IMR-90 (cell line): ENCODE results near the gene SLIT3. TPM values are rescaled to one million over a fixed set of nuclear protein-coding genes. Genes with fewer than 3 reads are reported as not detected.

Experiments used
- ATAC-seq: fragments of 200-7000 bp; cut with Tn5 transposase; 2 replicates; pipeline ENCODE4 v1.9.1; 2020; ENCODE audit warnings: low read depth, mild to moderate bottlenecking, moderate library complexity
- BruUV-seq: library from RNA; stranded (reverse); fragments of 400-500 nt; replicated peaks from 2 replicates; lab custom pipeline; 2021; lab: Mats Ljungman, UMichigan
- CTCF ChIA-PET: fragments of 300-600 bp; formaldehyde crosslinking; extraction: SDS; loops from one replicate; lab custom pipeline; 2021; ENCODE audit warnings: antibody characterized with exemption; lab: Yijun Ruan, JAX
- POLR2A ChIA-PET: fragments of 300-600 bp; sonication (Branson Sonifier 250); formaldehyde crosslinking; loops from one replicate; lab custom pipeline; 2022; ENCODE audit warnings: antibody characterized with exemption; ENCODE audit not compliant: unreplicated experiment; lab: Charles Lee
- DNase-seq: peaks from one replicate; pipeline ENCODE4 v3.0.0; 2013
- H2AFZ ChIP-seq: replicated peaks from 2 replicates; pipeline ENCODE3; 2013; ENCODE audit warnings: low read length, mild to moderate bottlenecking; ENCODE audit not compliant: poor library complexity
- H2AK5ac ChIP-seq: 2 replicates; pipeline ENCODE4 v1.6.1; 2013; ENCODE audit warnings: low read depth, low read length, inconsistent platforms
- H2AK9ac ChIP-seq: replicated peaks from 2 replicates; pipeline ENCODE3; 2013; ENCODE audit warnings: mild to moderate bottlenecking, low read depth, low read length, moderate library complexity; ENCODE audit not compliant: poor library complexity
- H2BK120ac ChIP-seq: 2 replicates; pipeline ENCODE4 v1.6.1; 2013; ENCODE audit warnings: low read depth, low read length, inconsistent platforms
- H2BK15ac ChIP-seq: 3 replicates; pipeline ENCODE4 v1.6.1; 2013; ENCODE audit warnings: low read depth, low read length, inconsistent platforms
- H2BK20ac ChIP-seq: 2 replicates; pipeline ENCODE4 v1.6.1; 2013; ENCODE audit warnings: low read depth, mild to moderate bottlenecking, inconsistent platforms, low read length, moderate library complexity
- H2BK5ac ChIP-seq: 2 replicates; pipeline ENCODE4 v1.6.1; 2013; ENCODE audit warnings: mild to moderate bottlenecking, low read depth, low read length, inconsistent platforms; ENCODE audit not compliant: poor library complexity, severe bottlenecking
- H3K14ac ChIP-seq: replicated peaks from 2 replicates; pipeline ENCODE4 v1.6.1; 2013; ENCODE audit warnings: low read depth, low read length, inconsistent platforms
- H3K18ac ChIP-seq: 2 replicates; pipeline ENCODE4 v1.6.1; 2013; ENCODE audit warnings: low read depth, low read length, control low read depth
- H3K23ac ChIP-seq: 2 replicates; pipeline ENCODE4 v1.6.1; 2013; ENCODE audit warnings: low read depth, low read length, inconsistent platforms
- H3K27ac ChIP-seq: 2 replicates; pipeline ENCODE4 v1.5.1; 2013; ENCODE audit warnings: mild to moderate bottlenecking, control low read depth, low read length; ENCODE audit not compliant: insufficient read depth
- H3K27me3 ChIP-seq: 2 replicates; pipeline ENCODE4 v1.6.1; 2013; ENCODE audit warnings: low read length; ENCODE audit not compliant: control insufficient read depth, insufficient read depth
- H3K36me3 ChIP-seq: 2 replicates; pipeline ENCODE4 v1.6.1; 2013; ENCODE audit warnings: low read length, mixed read lengths; ENCODE audit not compliant: control insufficient read depth, insufficient read depth
- H3K4ac ChIP-seq: 2 replicates; pipeline ENCODE4 v1.6.1; 2013; ENCODE audit warnings: low read depth, low read length, inconsistent platforms
- H3K4me1 ChIP-seq: 2 replicates; pipeline ENCODE4 v1.6.1; 2013; ENCODE audit warnings: low read length, mixed read lengths; ENCODE audit not compliant: control insufficient read depth, insufficient read depth
- H3K4me2 ChIP-seq: 2 replicates; pipeline ENCODE4 v1.6.1; 2013; ENCODE audit warnings: low read depth, mild to moderate bottlenecking, control low read depth, low read length, moderate library complexity
- H3K4me3 ChIP-seq: 2 replicates; pipeline ENCODE4 v1.5.1; 2013; ENCODE audit warnings: low read depth, mild to moderate bottlenecking, control low read depth, low read length, moderate library complexity; ENCODE audit not compliant: insufficient read depth
- H3K56ac ChIP-seq: 2 replicates; pipeline ENCODE4 v1.6.1; 2013; ENCODE audit warnings: low read length, inconsistent platforms; ENCODE audit not compliant: insufficient read depth; ENCODE audit errors: extremely low read depth
- H3K79me1 ChIP-seq, 2 experiments: 2 replicates each; pipeline ENCODE4 v1.6.1; 2013; ENCODE audit warnings: low read length in 2 of 2, inconsistent platforms in 1 of 2, low read depth in 1 of 2
- H3K9ac ChIP-seq: 2 replicates; pipeline ENCODE4 v1.6.1; 2013; ENCODE audit warnings: low read depth, low read length, control low read depth
- H3K9me1 ChIP-seq: 2 replicates; pipeline ENCODE4 v1.6.1; 2013; ENCODE audit warnings: low read length, inconsistent platforms; ENCODE audit not compliant: insufficient read depth
- H3K9me3 ChIP-seq: 2 replicates; pipeline ENCODE4 v1.6.1; 2013; ENCODE audit warnings: low read length; ENCODE audit not compliant: control insufficient read depth, insufficient read depth
- H4K20me1 ChIP-seq: 2 replicates; pipeline ENCODE4 v1.6.1; 2013; ENCODE audit warnings: low read length, inconsistent platforms; ENCODE audit not compliant: insufficient read depth
- H4K5ac ChIP-seq: 2 replicates; pipeline ENCODE4 v1.6.1; 2013; ENCODE audit warnings: mild to moderate bottlenecking, low read depth, low read length, control low read depth
- H4K8ac ChIP-seq, 2 experiments: 2 replicates each; pipeline ENCODE4 v1.6.1; 2013; ENCODE audit warnings: low read depth in 2 of 2, low read length in 2 of 2, control low read depth in 1 of 2, inconsistent platforms in 1 of 2
- H4K91ac ChIP-seq: 2 replicates; pipeline ENCODE4 v1.6.1; 2013; ENCODE audit warnings: low read depth, low read length, inconsistent platforms; ENCODE audit not compliant: insufficient read depth
- MAZ ChIP-seq: IDR thresholded peaks from 2 replicates; pipeline ENCODE4 v1.6.1; 2012; ENCODE audit warnings: low read depth, mild to moderate bottlenecking, low read length, improper control_type of control experiment, moderate library complexity, borderline replicate concordance
- NFE2L2 ChIP-seq: fragments of 150-350 bp; IDR thresholded peaks from 2 replicates; pipeline ENCODE4 v1.6.1; 2016; ENCODE audit warnings: low read depth, mild to moderate bottlenecking, low read length
- POLR2A ChIP-seq: IDR thresholded peaks from 2 replicates; pipeline ENCODE4 v1.6.1; 2012; ENCODE audit warnings: mild to moderate bottlenecking, low read depth, low read length
- RAD21 ChIP-seq: IDR thresholded peaks from 2 replicates; pipeline ENCODE4 v1.6.1; 2012; ENCODE audit warnings: low read length, improper control_type of control experiment
- RFX5 ChIP-seq: IDR thresholded peaks from 2 replicates; pipeline ENCODE4 v1.8.0; 2012; ENCODE audit warnings: low read depth, mild to moderate bottlenecking, low read length, moderate library complexity
- WGBS, 2 experiments: methylation state at CpG; one replicate each; pipeline versions ENCODE4 v1.1.5 to v1.1.7; 2013; ENCODE audit warnings: missing lambda C conversion rate in 2 of 2; ENCODE audit not compliant: insufficient read length in 1 of 2; ENCODE audit errors: extremely low coverage in 2 of 2; 5-methylcytosine and 5-hydroxymethylcytosine counted together
- dilution Hi-C: fragments of 300-500 bp; cut with HindIII; formaldehyde crosslinking; loops from one replicate; pipeline ENCODE4 v1.14.3; 2018; ENCODE audit warnings: low sequenced_read_pairs; ENCODE audit not compliant: unreplicated experiment
- in situ Hi-C: fragments of 300-500 bp; cut with MboI; formaldehyde crosslinking; loops from 3 replicates; pipeline ENCODE4 v1.14.3; 2019; ENCODE audit warnings: low sequenced_read_pairs, inconsistent platforms, mixed read lengths
- intact Hi-C: fragments of 100-400 bp; cut with micrococcal nuclease; formaldehyde crosslinking; loops from 2 replicates; pipeline ENCODE4 v1.10.0; 2022
- polyA plus RNA-seq, 3 experiments: library from polyadenylated mRNA; depleted of rRNA; stranded (reverse); fragments of >200 nt; gene quantifications; 2 replicates each; pipeline ENCODE4 v1.2.3, GENCODE V29; 2012; ENCODE audit warnings: low replicate concordance in 1 of 3
- total RNA-seq: library from RNA; depleted of rRNA; stranded (reverse); fragments of >200 nt; gene quantifications from 2 replicates; pipeline ENCODE4 v1.2.3, GENCODE V29; 2012
- TF ChIP-seq, protein P1 (sequence below): fragments of 150-350 bp; IDR thresholded peaks from 2 replicates; pipeline ENCODE4 v1.6.1; 2016; ENCODE audit warnings: low read depth, mild to moderate bottlenecking, low read length, moderate library complexity, borderline replicate concordance

The SLIT3 gene
- total and polyA plus RNA-seq, 2 of the 4 experiments (the other 2 are of a cell fraction), result 0.18 to 0.50 TPM

- no peak overlapping the region for H3K56ac ChIP-seq
- POLR2A ChIA-PET, result no interaction called here
- H4K5ac ChIP-seq, result no peak overlapping the region
- no peak overlapping the region for H3K23ac ChIP-seq
- BruUV-seq, result no TSS peak
- H3K4me2 ChIP-seq, result no peak overlapping the region
- TF ChIP-seq RFX5 (no peak), MAZ (no peak), POLR2A (no peak), NFE2L2 (no peak), RAD21 (no peak)
- TF ChIP-seq, protein P1, sequence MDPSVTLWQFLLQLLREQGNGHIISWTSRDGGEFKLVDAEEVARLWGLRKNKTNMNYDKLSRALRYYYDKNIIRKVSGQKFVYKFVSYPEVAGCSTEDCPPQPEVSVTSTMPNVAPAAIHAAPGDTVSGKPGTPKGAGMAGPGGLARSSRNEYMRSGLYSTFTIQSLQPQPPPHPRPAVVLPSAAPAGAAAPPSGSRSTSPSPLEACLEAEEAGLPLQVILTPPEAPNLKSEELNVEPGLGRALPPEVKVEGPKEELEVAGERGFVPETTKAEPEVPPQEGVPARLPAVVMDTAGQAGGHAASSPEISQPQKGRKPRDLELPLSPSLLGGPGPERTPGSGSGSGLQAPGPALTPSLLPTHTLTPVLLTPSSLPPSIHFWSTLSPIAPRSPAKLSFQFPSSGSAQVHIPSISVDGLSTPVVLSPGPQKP, result no peak
- H4K8ac ChIP-seq, result no peak overlapping the region
- H2AK5ac ChIP-seq, result no peak overlapping the region
- H3K4me1 ChIP-seq, result no peaks in the 10 kb centered on the region
- peaks cover 10% of the 10 kb centered on the region for H3K9me3 ChIP-seq
- H3K4ac ChIP-seq, result no peak overlapping the region
- H3K9ac ChIP-seq, result no peak overlapping the region
- H3K18ac ChIP-seq, result no peak overlapping the region
- no peak overlapping the region for H2AK9ac ChIP-seq
- 13% methylated on average over 3 of the region's 6 CpGs; no CpG with 5 or more reads in 1 of the 2 experiments for WGBS, 2 experiments
- no peak for DNase-seq
- H2BK5ac ChIP-seq, result no peak overlapping the region
- no peak overlapping the region for H2BK15ac ChIP-seq
- dilution Hi-C loops (no loop called here), intact Hi-C loops (no loop called here), in situ Hi-C loops (no loop called here)
- H2BK120ac ChIP-seq, result no peak overlapping the region
- no peaks in the 10 kb centered on the region for H3K36me3 ChIP-seq
- H2AFZ ChIP-seq, result no peak overlapping the region
- H4K91ac ChIP-seq, result no peak overlapping the region
- H3K27me3 ChIP-seq, result no peaks in the 10 kb centered on the region
- H3K79me1 ChIP-seq, result no peaks in the 10 kb centered on the region
- H3K4me3 ChIP-seq, result no peak overlapping the region
- CTCF ChIA-PET, result interaction anchor here (0.7 kb wide), 1 partner anchor 48 kb away, joined by 3 read pairs; no protein-coding TSS in a partner anchor
- H2BK20ac ChIP-seq, result no peak overlapping the region
- no peak for ATAC-seq
- no peak overlapping the region for H3K27ac ChIP-seq
- no peaks in the 10 kb centered on the region for H3K9me1 ChIP-seq
- H4K20me1 ChIP-seq, result no peaks in the 10 kb centered on the region
- H3K14ac ChIP-seq, result no peak overlapping the region
Observed at GRCh38 chr5:169139480-169140050, 161.4 kb downstream of the SLIT3 start.
